Panc1 (cell line): ENCODE data around the gene ADARB2. TPM values are rescaled to one million over a fixed set of nuclear protein-coding genes. Genes with fewer than 3 reads are reported as not detected.

ENCODE experiments used
- ATAC-seq: fragments of 200-7000 bp; cut with Tn5 transposase; 2 replicates; pipeline ENCODE4 v1.9.1; 2020; ENCODE audit warnings: mild to moderate bottlenecking, moderate library complexity
- BruUV-seq: library from RNA; stranded (reverse); fragments of 400-500 nt; replicated peaks from 2 replicates; lab custom pipeline; 2021; lab: Mats Ljungman, UMichigan
- CTCF ChIA-PET: fragments of 300-600 bp; sonication (Branson Sonifier 250); formaldehyde crosslinking; loops from one replicate; lab custom pipeline; 2022; ENCODE audit warnings: antibody characterized with exemption; lab: Charles Lee
- POLR2A ChIA-PET: fragments of 300-600 bp; sonication (Branson Sonifier 250); formaldehyde crosslinking; loops from one replicate; lab custom pipeline; 2022; ENCODE audit warnings: antibody characterized with exemption; lab: Charles Lee
- DNase-seq: peaks from one replicate; pipeline ENCODE4 v3.0.0-alpha.2; 2010; ENCODE audit warnings: low read depth, low spot score
- H3K27ac ChIP-seq: 2 replicates; pipeline ENCODE4 v1.5.1; 2011; ENCODE audit warnings: mild to moderate bottlenecking, low read length, inconsistent platforms
- H3K27me3 ChIP-seq: fragments of 200-500 bp; sonication (Bioruptor generic); 2 replicates; pipeline ENCODE4 v1.6.0; 2014; ENCODE audit warnings: low read length, inconsistent platforms; ENCODE audit not compliant: control insufficient read depth, insufficient read depth
- H3K36me3 ChIP-seq: fragments of 200-500 bp; sonication (Bioruptor generic); 2 replicates; pipeline ENCODE4 v1.5.1; 2014; ENCODE audit warnings: inconsistent platforms, mild to moderate bottlenecking, low read length, moderate library complexity; ENCODE audit not compliant: control insufficient read depth, insufficient read depth
- H3K4me1 ChIP-seq: 2 replicates; pipeline ENCODE4 v1.5.1; 2011; ENCODE audit warnings: inconsistent platforms, mild to moderate bottlenecking, low read length, moderate library complexity; ENCODE audit not compliant: control insufficient read depth, insufficient read depth
- H3K4me3 ChIP-seq, 2 experiments: 2 replicates each; pipeline ENCODE4 v1.5.1; 2011 to 2012; ENCODE audit warnings: low read depth in 2 of 2, low read length in 2 of 2, mild to moderate bottlenecking in 2 of 2, inconsistent platforms in 1 of 2, moderate library complexity in 1 of 2
- H3K9me3 ChIP-seq: fragments of 200-500 bp; sonication (Bioruptor generic); 2 replicates; pipeline ENCODE4 v1.5.1; 2014; ENCODE audit warnings: low read depth, mild to moderate bottlenecking, inconsistent platforms, low read length, moderate library complexity; ENCODE audit not compliant: control insufficient read depth, insufficient read depth
- CTCF ChIP-seq: fragments of 450-650 bp; IDR thresholded peaks from 2 replicates; pipeline ENCODE4 v1.5.1; 2017; ENCODE audit warnings: mild to moderate bottlenecking
- POLR2AphosphoS5 ChIP-seq: IDR thresholded peaks from 2 replicates; pipeline ENCODE4 v1.6.1; 2012; ENCODE audit warnings: mild to moderate bottlenecking, low read depth, low read length, moderate library complexity
- REST ChIP-seq, 2 experiments: IDR thresholded peaks; 2 replicates each; pipeline ENCODE4 v1.6.1; 2011 to 2012; ENCODE audit warnings: low read depth in 2 of 2, control low read depth in 1 of 2, low read length in 1 of 2, mild to moderate bottlenecking in 1 of 2, moderate library complexity in 1 of 2; ENCODE audit not compliant: insufficient read depth in 1 of 2
- SIN3A ChIP-seq: IDR thresholded peaks from 2 replicates; pipeline ENCODE4 v1.6.1; 2012; ENCODE audit warnings: low read depth, mild to moderate bottlenecking, low read length, moderate library complexity, borderline replicate concordance; ENCODE audit not compliant: insufficient read depth
- TCF7L2 ChIP-seq: IDR thresholded peaks from 2 replicates; pipeline ENCODE4 v1.6.1; 2011; ENCODE audit warnings: mild to moderate bottlenecking, low read depth, low read length, inconsistent platforms
- in situ Hi-C: cut with HindIII; loops from 2 replicates; pipeline ENCODE4 v1.10.0; 2016; ENCODE audit warnings: low sequenced_read_pairs, low pct_unique_long_range_greater_than_20kb
- intact Hi-C: fragments of 100-400 bp; cut with micrococcal nuclease; formaldehyde crosslinking; loops from one replicate; pipeline ENCODE4 v1.10.0; 2022; ENCODE audit not compliant: unreplicated experiment
- total RNA-seq: library from RNA; stranded (reverse); gene quantifications from one replicate; pipeline ENCODE4 v1.2.1, GENCODE V29; 2021; ENCODE audit not compliant: unreplicated experiment

The ADARB2 gene
- total RNA-seq, 1 experiment from 2014 or later = 0.31 TPM

- no peaks in the 10 kb centered on the region for H3K4me1 ChIP-seq
- CTCF ChIA-PET = no interaction called here
- no peaks in the 10 kb centered on the region for H3K36me3 ChIP-seq
- POLR2A ChIA-PET = no interaction called here
- DNase-seq (no peak), ATAC-seq (no peak)
- no peak overlapping the region for H3K4me3 ChIP-seq
- H3K27ac ChIP-seq = no peak overlapping the region
- no TSS peak for BruUV-seq
- intact Hi-C loops = no loop called here
- TF ChIP-seq POLR2AphosphoS5 = no peak
- TF ChIP-seq SIN3A = no peak
- no peak for TF ChIP-seq REST (IDR thresholded peaks at IDR 0.05; ENCODE audit: insufficient read depth in 1 of 2, low read depth in 2 of 2, low read length in 1 of 2)
- TF ChIP-seq TCF7L2 = no peak
- no peak for TF ChIP-seq CTCF
- H3K27me3 ChIP-seq = no peaks in the 10 kb centered on the region
- in situ Hi-C loops = no loop called here
- H3K9me3 ChIP-seq = no peaks in the 10 kb centered on the region
Observed at GRCh38 chr10:1508096-1508495, 229.2 kb downstream of the ADARB2 start.

GRCh38 chr10:1507436-1507835 is 229.9 kb downstream of the ADARB2 start:
- BruUV-seq = no TSS peak

More at GRCh38 chr10:1507436-1507835, 229.9 kb downstream of the ADARB2 start:
- DNase-seq (no peak), ATAC-seq (no peak)
- H3K36me3 ChIP-seq = no peaks in the 10 kb centered on the region
- TF ChIP-seq CTCF (no peak), REST (IDR thresholded peaks at IDR 0.05; ENCODE audit: insufficient read depth in 1 of 2, low read depth in 2 of 2, low read length in 1 of 2) (no peak), POLR2AphosphoS5 (no peak), TCF7L2 (no peak), SIN3A (no peak)
- H3K4me1 ChIP-seq = no peaks in the 10 kb centered on the region
- H3K4me3 ChIP-seq = no peak overlapping the region
- H3K27ac ChIP-seq = no peak overlapping the region
- ChIA-PET CTCF (no interaction called here), POLR2A (interaction anchor here (0.6 kb wide), 1 partner anchor 93 kb away, joined by 3 read pairs; no protein-coding TSS in a partner anchor)
- no peaks in the 10 kb centered on the region for H3K9me3 ChIP-seq
- in situ Hi-C loops (no loop called here), intact Hi-C loops (no loop called here)
- no peaks in the 10 kb centered on the region for H3K27me3 ChIP-seq
